UCSD-AML1 (cell line): ENCODE results near the gene HOXD10.

ENCODE experiments used
- DNase-seq: peaks from one replicate; lab custom pipeline; 2025; ENCODE audit not compliant: unreplicated experiment; lab: John Stamatoyannopoulos, UW

HOXD10 gene

DNA sequence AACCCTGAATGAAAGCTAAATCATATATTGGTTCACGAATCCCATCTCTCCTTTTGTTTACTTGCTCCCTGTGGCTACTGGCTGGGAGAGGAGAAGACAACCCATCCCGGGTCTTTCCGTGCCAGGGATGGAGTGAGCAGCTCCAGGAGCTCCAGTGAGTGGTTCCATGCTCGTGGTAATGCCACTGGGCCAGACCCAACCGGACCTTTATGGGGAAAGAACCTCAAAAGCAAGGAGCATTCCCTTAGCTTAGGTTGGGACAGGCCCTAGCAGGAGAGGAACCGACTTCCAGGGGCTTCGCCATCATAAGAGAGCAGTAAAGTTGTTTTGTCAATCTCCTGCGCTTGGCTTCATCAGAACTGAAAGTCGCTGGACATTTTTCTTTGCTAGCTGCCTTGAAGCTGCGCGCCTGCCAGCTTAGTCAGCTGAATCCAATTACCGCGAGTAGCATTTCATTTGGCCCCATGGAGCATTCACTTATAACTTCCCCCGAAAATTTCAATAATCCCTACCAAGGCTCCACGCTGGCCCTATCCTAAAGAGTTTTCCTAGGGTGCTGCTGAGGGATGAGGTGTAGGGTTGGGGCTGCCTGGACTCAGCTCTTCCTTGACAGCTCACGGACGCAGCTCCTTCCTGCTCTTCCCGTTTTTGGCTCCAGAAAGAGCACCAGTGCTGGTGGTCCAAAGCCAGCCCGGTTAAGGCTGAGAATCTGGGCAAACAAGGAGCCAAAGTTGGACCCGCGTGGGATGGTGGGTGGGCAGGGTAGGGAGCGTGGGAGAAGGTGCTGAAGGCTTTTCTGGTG, 45.4 kb downstream of the HOXD10 start:
- no peak for DNase-seq

DNA sequence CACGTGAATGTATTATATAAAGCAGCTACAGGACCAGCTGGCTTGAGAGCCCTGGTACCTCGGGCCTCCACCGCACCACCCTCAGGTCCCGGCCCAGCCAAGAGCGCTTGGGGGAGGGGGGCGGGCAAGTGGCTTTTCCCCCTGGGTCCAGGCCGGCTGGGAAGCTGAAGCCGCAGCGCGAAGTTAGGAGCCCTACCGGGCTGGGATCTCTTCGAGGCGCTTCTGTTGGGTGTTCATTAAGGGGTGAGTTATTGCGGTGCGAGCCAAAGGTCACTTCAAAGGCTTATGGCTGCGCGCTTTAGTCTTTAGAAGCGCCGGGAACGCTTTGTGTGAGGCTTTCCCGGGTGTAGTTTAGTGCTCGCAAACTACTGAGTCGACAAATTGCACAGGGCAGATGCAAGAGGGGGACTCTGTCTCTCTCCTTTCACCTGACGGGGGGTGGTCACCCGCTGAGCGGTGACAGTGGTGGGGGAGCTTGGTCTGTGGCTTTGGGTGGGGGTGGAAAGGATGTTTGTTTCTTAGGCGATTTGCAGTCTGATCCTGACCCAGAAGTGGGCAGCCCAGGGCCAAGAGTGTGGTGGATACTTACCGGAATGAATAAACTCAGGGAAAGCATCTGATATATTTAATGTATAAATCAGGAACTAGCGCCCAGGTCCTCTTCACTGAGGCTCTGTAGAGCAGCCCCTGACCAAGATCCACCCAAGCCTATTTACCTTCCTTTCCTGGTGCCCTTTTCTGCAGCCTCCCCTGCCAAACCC, 46.5 kb downstream of the HOXD10 start:
- DNase-seq, result no peak

DNA sequence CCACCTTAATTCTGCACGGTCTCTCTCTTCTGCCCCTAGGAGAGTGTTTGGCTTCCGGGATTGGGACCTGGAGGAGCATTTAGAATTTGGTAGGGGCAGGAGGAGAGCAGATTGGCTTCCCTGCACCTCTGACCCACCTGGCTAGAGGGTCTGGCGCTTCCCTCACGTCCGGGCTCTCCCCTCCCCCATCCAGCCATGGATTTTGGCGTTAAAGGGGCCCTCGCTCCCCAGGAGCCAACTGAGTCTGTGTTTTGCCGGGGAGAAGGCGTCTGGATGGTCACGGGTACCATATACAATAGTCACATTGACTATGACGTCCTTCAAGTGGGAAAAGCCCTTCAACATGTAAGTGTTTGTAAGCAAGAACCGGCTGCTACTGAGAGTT, 47.1 kb downstream of the HOXD10 start:
- no peak for DNase-seq

DNA sequence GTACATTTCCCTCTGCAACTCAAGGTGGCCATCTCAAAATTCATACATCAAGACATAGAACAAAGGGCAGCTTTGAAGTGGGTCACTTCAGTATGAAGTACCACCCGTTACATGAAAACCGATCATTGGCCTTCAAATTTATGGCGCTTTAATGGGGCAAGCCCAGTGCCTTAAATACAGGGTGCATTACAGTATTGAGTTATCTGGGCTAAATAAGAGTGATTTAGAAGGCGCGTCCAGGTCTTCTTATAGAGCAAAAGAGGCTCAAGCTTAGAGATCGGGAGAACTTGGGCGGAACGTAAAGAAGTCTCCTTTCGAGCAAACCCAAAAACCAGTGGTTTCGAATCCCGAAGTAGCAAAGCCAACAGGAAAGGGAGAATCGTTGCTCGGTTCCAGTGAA, 47.6 kb downstream of the HOXD10 start:
- DNase-seq, result no peak

DNA sequence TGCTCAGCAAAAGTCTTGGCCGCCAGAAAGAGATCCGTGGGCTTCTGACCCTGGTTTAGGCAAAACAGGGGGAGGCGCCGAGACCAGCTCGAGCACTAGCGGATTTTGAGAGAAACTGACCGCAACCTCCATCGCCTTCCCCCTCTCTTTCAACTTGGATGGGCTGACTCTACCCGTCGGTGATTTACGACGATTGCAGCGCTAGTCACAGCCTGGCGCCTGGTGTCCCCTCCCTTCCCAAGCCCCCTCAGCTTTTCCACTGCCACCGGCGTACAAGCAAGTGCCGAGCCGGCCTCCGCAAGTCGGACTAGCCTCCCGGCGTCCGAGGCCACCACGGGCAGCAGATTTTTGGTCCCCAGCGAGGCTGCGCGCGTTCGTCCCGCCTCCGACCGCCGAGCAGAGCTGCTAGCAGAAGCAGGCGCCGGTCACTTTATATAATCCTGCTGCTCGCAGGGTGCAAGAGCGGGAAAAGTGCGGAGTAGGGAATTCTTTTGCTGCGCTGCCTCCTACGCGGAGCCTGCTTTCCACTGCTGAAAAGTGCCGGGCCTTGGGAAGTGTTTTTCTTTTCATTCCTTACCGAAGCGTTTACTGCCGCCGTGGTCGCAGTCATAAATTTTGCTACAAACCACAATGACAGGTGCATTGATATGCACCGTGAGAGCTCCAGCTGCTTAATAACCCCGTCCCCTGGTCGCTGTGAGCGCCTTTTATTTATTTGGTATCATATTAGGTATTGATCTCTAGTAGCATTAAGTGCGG, 48.2 kb downstream of the HOXD10 start:
- DNase-seq, result no peak

DNA sequence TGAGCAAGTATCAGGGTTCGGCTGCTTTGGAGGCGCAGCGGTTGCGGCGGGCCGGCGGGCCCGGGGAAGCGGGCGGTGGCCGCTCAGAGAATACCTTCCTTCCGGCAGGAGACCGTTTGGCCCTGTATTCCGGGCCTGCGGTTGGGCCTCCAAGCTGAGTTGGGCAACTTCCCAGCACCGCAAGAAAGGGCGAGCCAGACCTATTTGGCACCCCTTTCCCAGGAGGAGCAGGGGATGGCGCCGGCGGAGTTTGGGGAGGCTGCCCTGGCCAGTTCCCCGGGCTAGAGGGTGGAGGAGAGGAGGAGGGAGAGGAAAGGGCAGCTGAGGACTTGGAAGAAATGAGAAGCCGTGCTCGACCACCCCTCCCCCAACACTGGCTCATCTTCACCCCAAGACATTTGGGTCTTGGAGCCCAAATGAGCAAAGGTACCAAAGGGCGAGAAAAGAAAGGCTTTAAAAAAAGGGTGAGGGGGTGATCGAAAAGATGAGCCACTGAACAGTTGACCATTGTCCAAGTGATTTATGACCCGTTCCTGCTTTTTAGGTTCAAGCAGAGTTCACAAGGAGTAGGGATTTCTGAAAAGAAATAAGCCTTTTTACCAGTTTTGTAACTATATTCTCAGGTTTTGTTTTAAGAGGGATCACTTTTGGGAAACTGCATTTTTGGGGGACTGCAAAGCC, 48.9 kb downstream of the HOXD10 start:
- DNase-seq, result peak; percentile 16

DNA sequence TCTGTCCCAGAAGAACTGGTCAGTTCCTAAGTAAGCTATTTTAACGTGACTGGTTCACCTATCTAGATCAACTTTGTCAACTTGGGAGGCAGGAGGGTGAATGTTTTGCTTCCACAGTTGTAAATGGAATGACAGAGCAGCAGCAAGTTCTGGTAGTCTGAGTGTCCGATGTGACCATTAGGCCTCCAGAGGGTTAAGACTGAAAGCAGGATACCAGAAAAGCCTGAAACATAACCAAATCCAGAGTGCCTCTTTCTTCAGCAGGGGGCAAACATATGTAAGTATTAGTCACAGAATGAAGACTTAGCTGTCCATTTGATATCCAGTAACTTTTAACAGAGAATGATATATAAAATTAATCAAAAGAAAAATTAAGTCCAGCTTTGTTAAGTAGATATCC, 49.7 kb downstream of the HOXD10 start:
- DNase-seq, result no peak

DNA sequence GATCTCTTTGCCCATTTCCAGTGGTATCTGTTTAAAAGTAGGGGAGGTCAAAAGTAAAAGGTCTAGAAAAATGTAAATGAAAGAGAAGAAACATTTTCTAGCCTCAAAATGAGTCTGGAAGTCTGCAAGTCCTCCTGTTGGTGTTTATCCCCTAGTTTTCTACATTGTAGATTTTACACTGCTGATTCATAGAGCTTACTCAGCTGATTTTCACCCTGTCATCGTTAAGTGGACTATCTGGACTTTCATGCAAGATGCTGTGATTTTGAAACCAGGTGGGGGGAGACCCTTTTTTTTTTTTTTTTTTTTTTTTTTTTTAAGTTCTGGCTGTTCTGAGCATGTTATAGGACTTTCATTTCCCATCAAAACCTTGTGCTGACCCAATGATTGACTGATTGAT, 50.8 kb downstream of the HOXD10 start:
- no peak for DNase-seq

DNA sequence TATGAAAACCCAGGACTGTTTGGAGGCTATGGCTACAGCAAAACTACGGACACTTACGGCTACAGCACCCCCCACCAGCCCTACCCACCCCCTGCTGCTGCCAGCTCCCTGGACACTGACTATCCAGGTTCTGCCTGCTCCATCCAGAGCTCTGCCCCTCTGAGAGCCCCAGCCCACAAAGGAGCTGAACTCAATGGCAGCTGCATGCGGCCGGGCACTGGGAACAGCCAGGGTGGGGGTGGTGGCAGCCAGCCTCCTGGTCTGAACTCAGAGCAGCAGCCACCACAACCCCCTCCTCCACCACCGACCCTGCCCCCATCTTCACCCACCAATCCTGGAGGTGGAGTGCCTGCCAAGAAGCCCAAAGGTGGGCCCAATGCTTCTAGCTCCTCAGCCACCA, 52.6 kb downstream of the HOXD10 start:
- DNase-seq, result no peak
